Keratinocyte (primary cell): ENCODE data around the gene MYO19. TPM values are rescaled to one million over a fixed set of nuclear protein-coding genes. Genes with fewer than 3 reads are reported as not detected.

ENCODE experiments used
- DNase-seq: peaks from one replicate; pipeline ENCODE4 v3.0.0-alpha.2; 2011; ENCODE audit warnings: low read depth, missing footprints, low spot score
- FAIRE-seq: peaks from 2 replicates; lab custom pipeline; 2011; peaks lifted over from hg19 to GRCh38; lab: Jason Lieb, UNC
- H2AFZ ChIP-seq: 2 replicates; pipeline ENCODE4 v1.6.0; 2012; ENCODE audit warnings: low read length, control low read depth, inconsistent platforms; ENCODE audit not compliant: control insufficient read depth
- H3K27ac ChIP-seq: 2 replicates; pipeline ENCODE4 v1.5.1; 2011; ENCODE audit warnings: low read length; ENCODE audit not compliant: control insufficient read depth, insufficient read depth
- H3K27me3 ChIP-seq: 3 replicates; pipeline ENCODE4 v1.6.0; 2011; ENCODE audit warnings: low read length; ENCODE audit not compliant: control insufficient read depth, insufficient read depth; ENCODE audit errors: extremely low read depth
- H3K36me3 ChIP-seq, 2 experiments: 2 replicates in 1 of 2; 3 replicates in 1 of 2; pipeline ENCODE4 v1.5.1; 2011; ENCODE audit warnings: low read length in 2 of 2, mild to moderate bottlenecking in 1 of 2; ENCODE audit not compliant: control insufficient read depth in 2 of 2, insufficient read depth in 2 of 2; ENCODE audit errors: extremely low read depth in 1 of 2
- H3K4me1 ChIP-seq: 3 replicates; pipeline ENCODE4 v1.5.1; 2011; ENCODE audit warnings: low read length; ENCODE audit not compliant: control insufficient read depth, insufficient read depth; ENCODE audit errors: extremely low read depth
- H3K4me2 ChIP-seq: 3 replicates; pipeline ENCODE4 v1.6.0; 2011; ENCODE audit warnings: low read depth, low read length; ENCODE audit not compliant: control insufficient read depth, insufficient read depth; ENCODE audit errors: extremely low read depth
- H3K4me3 ChIP-seq, 3 experiments: fragments of 200-600 bp in 1 of 3; sonication (generic) in 1 of 3; 2 replicates in 2 of 3; 3 replicates in 1 of 3; pipeline ENCODE4 v1.5.1; 2011 to 2016; ENCODE audit warnings: low read length in 3 of 3, mild to moderate bottlenecking in 3 of 3, control low read depth in 2 of 3, inconsistent platforms in 1 of 3, low read depth in 1 of 3, mixed read lengths in 1 of 3, mixed run types in 1 of 3, moderate library complexity in 1 of 3; ENCODE audit not compliant: control insufficient read depth in 2 of 3, insufficient read depth in 2 of 3; ENCODE audit errors: extremely low read depth in 1 of 3
- H3K79me2 ChIP-seq: 2 replicates; pipeline ENCODE4 v1.6.0; 2012; ENCODE audit warnings: low read length; ENCODE audit not compliant: control insufficient read depth, insufficient read depth
- H3K9ac ChIP-seq: 3 replicates; pipeline ENCODE4 v1.6.0; 2011; ENCODE audit warnings: low read length; ENCODE audit not compliant: control insufficient read depth, insufficient read depth; ENCODE audit errors: extremely low read depth
- H3K9me1 ChIP-seq: 3 replicates; pipeline ENCODE4 v1.6.0; 2011; ENCODE audit warnings: low read length; ENCODE audit not compliant: control insufficient read depth, insufficient read depth; ENCODE audit errors: extremely low read depth
- H3K9me3 ChIP-seq: 2 replicates; pipeline ENCODE4 v1.5.1; 2012; ENCODE audit warnings: low read depth, low read length; ENCODE audit not compliant: control insufficient read depth
- H4K20me1 ChIP-seq: 3 replicates; pipeline ENCODE4 v1.6.0; 2011; ENCODE audit warnings: low read length; ENCODE audit not compliant: control insufficient read depth, insufficient read depth; ENCODE audit errors: extremely low read depth
- EZH2 ChIP-seq: IDR thresholded peaks from one replicate; pipeline ENCODE4 v1.6.1; 2012; ENCODE audit warnings: inconsistent platforms, mild to moderate bottlenecking, low read length, moderate library complexity
- dilution Hi-C: fragments of 300-500 bp; cut with MboI; formaldehyde crosslinking; loops from one replicate; pipeline ENCODE4 v1.7.0; 2020; ENCODE audit warnings: low sequenced_read_pairs; ENCODE audit not compliant: extremely low pct_ligation_motif_present
- polyA plus RNA-seq, 5 experiments: library from polyadenylated mRNA; depleted of rRNA in 3 of 5; stranded (reverse) in 3 of 5; stranded (forward) in 1 of 5; unstranded in 1 of 5; fragments of >200 nt; gene quantifications; 1 replicate in 1 of 5; 2 replicates in 3 of 5; 3 replicates in 1 of 5; pipeline versions ENCODE4 v1.2.1 to v1.2.3, GENCODE V29; 2011 to 2012; ENCODE audit warnings: missing spikeins in 2 of 5, low read depth in 1 of 5, low replicate concordance in 1 of 5
- TF ChIP-seq, protein P1 (sequence below), 3 experiments: IDR thresholded peaks in 1 of 3; conservative IDR thresholded peaks in 1 of 3; optimal IDR thresholded peaks in 1 of 3; 2 replicates in 2 of 3; 3 replicates in 1 of 3; pipeline versions ENCODE3 to v1.5.1; 2011; ENCODE audit warnings: low read length in 3 of 3, mild to moderate bottlenecking in 3 of 3, moderate library complexity in 2 of 3, control low read depth in 1 of 3, inconsistent platforms in 1 of 3; ENCODE audit not compliant: insufficient read depth in 2 of 3; ENCODE audit errors: extremely low read depth in 1 of 3

Gene MYO19
- polyA plus RNA-seq, 1 donor (not counting 4 experiments of a cell fraction or from before 2014, with no cell fraction given) = 47.9 TPM

DNA sequence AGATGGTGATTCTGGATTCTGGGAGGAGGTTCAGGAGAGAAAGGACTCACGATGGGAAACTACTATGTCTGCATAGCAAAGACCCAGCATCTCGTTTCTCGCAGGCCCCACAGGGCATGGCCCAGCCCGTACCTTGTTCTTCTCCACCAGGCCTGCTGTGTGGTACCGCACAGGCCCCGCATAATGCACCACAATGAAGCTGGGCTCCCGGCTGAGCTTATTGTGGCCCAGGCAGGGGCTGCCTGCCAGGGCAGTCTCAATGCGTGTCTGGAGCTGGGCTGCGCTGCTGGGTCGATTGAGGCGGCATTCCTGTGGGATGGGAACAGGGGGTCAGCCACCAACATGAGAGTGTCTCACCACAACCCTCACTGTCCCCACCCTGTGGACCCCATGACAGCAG, 27.8 kb downstream of the MYO19 start:
- Histone ChIP-seq H3K4me3 (no peak overlapping the region), H3K27ac (no peak overlapping the region), H3K27me3 (no peaks in the 10 kb centered on the region), H3K9me1 (no peaks in the 10 kb centered on the region), H3K4me1 (no peaks in the 10 kb centered on the region), H3K4me2 (no peak overlapping the region), H4K20me1 (no peaks in the 10 kb centered on the region), H3K9ac (no peak overlapping the region), H3K36me3 (peaks cover 54 to 79% of the 10 kb centered on the region in 2 experiments), H3K79me2 (no peaks in the 10 kb centered on the region), H3K9me3 (no peaks in the 10 kb centered on the region), H2AFZ (no peak overlapping the region)
- DNase-seq (no peak), FAIRE-seq (no peak)
- dilution Hi-C loops = no loop called here
- no peak for TF ChIP-seq EZH2
- TF ChIP-seq, protein P1, sequence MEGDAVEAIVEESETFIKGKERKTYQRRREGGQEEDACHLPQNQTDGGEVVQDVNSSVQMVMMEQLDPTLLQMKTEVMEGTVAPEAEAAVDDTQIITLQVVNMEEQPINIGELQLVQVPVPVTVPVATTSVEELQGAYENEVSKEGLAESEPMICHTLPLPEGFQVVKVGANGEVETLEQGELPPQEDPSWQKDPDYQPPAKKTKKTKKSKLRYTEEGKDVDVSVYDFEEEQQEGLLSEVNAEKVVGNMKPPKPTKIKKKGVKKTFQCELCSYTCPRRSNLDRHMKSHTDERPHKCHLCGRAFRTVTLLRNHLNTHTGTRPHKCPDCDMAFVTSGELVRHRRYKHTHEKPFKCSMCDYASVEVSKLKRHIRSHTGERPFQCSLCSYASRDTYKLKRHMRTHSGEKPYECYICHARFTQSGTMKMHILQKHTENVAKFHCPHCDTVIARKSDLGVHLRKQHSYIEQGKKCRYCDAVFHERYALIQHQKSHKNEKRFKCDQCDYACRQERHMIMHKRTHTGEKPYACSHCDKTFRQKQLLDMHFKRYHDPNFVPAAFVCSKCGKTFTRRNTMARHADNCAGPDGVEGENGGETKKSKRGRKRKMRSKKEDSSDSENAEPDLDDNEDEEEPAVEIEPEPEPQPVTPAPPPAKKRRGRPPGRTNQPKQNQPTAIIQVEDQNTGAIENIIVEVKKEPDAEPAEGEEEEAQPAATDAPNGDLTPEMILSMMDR (optimal IDR thresholded peaks at IDR 0.05 in 1 of 3, IDR thresholded peaks at IDR 0.05 in 1 of 3, conservative IDR thresholded peaks at IDR 0.05 in 1 of 3; ENCODE audit: extremely low read depth in 1 of 3, insufficient read depth in 2 of 3, low read length in 3 of 3) = no peak

- FAIRE-seq = no peak
- H2AFZ ChIP-seq = no peak overlapping the region
- no peaks in the 10 kb centered on the region for H3K27me3 ChIP-seq
- H3K9ac ChIP-seq = no peak overlapping the region
- no peak overlapping the region for H3K4me3 ChIP-seq
- no peaks in the 10 kb centered on the region for H3K9me3 ChIP-seq
- dilution Hi-C loops = no loop called here
- no peaks in the 10 kb centered on the region for H3K79me2 ChIP-seq
- no peak for DNase-seq
- no peaks in the 10 kb centered on the region for H4K20me1 ChIP-seq
- peaks cover 51 to 79% of the 10 kb centered on the region in 2 experiments for H3K36me3 ChIP-seq
- no peak overlapping the region for H3K4me2 ChIP-seq
- no peaks in the 10 kb centered on the region for H3K9me1 ChIP-seq
- TF ChIP-seq, protein P1 (optimal IDR thresholded peaks at IDR 0.05 in 1 of 3, IDR thresholded peaks at IDR 0.05 in 1 of 3, conservative IDR thresholded peaks at IDR 0.05 in 1 of 3; ENCODE audit: extremely low read depth in 1 of 3, insufficient read depth in 2 of 3, low read length in 3 of 3) = no peak
- TF ChIP-seq EZH2 = no peak
- H3K27ac ChIP-seq = no peak overlapping the region
- no peaks in the 10 kb centered on the region for H3K4me1 ChIP-seq
These were observed 28.3 kb downstream of the MYO19 start for GRCh38 chr17:36506249-36506826.
